ACC112 (cell line): ENCODE results near the gene TSPAN9.

ENCODE experiments used
- H2AFZ ChIP-seq: fragments of 200-600 bp; sonication (generic); one replicate; pipeline ENCODE4 v1.6.0; 2017; ENCODE audit warnings: antibody characterized with exemption, low read length; ENCODE audit not compliant: unreplicated experiment
- H3K27ac ChIP-seq: fragments of 200-600 bp; sonication (generic); 2 replicates; pipeline ENCODE4 v1.5.1; 2014; ENCODE audit warnings: low read depth, mild to moderate bottlenecking, antibody characterized with exemption, low read length, moderate library complexity
- H3K27me3 ChIP-seq: fragments of 200-600 bp; sonication (generic); 2 replicates; pipeline ENCODE4 v1.6.1; 2014; ENCODE audit warnings: mild to moderate bottlenecking, antibody characterized with exemption, low read length, moderate library complexity, mixed read lengths; ENCODE audit not compliant: insufficient read depth
- H3K36me3 ChIP-seq: fragments of 200-600 bp; sonication (generic); 2 replicates; pipeline ENCODE4 v1.6.1; 2016; ENCODE audit warnings: mild to moderate bottlenecking, antibody characterized with exemption, low read length, moderate library complexity, mixed read lengths; ENCODE audit not compliant: insufficient read depth
- H3K4me1 ChIP-seq: fragments of 200-600 bp; sonication (generic); one replicate; pipeline ENCODE4 v1.6.1; 2016; ENCODE audit warnings: low read length, mixed read lengths; ENCODE audit not compliant: insufficient read depth, unreplicated experiment, control insufficient read depth
- H3K4me3 ChIP-seq: fragments of 200-600 bp; sonication (generic); 2 replicates; pipeline ENCODE4 v1.5.1; 2014; ENCODE audit warnings: mild to moderate bottlenecking, low read depth, low read length
- H3K79me2 ChIP-seq: fragments of 200-600 bp; sonication (generic); one replicate; pipeline ENCODE4 v1.6.0; 2016; ENCODE audit warnings: low read length; ENCODE audit not compliant: control insufficient read depth, unreplicated experiment, insufficient read depth

Gene TSPAN9

GRCh38 chr12:3279415-3279780, 202.2 kb downstream of the TSPAN9 start:
- no peaks in the 10 kb centered on the region for H3K4me1 ChIP-seq
- no peak overlapping the region for H3K27ac ChIP-seq

GRCh38 chr12:3279832-3280231, 202.7 kb downstream of the TSPAN9 start:
- Histone ChIP-seq H3K4me3 (no peak overlapping the region), H3K36me3 (no peaks in the 10 kb centered on the region), H3K4me1 (no peaks in the 10 kb centered on the region), H3K79me2 (no peaks in the 10 kb centered on the region), H3K27ac (no peak overlapping the region), H2AFZ (no peak overlapping the region), H3K27me3 (no peaks in the 10 kb centered on the region)

More at GRCh38 chr12:3279415-3279780, 202.2 kb downstream of the TSPAN9 start:
- H3K4me3 ChIP-seq: no peak overlapping the region
- no peak overlapping the region for H2AFZ ChIP-seq
- no peaks in the 10 kb centered on the region for H3K79me2 ChIP-seq
- no peaks in the 10 kb centered on the region for H3K36me3 ChIP-seq
- no peaks in the 10 kb centered on the region for H3K27me3 ChIP-seq

- H2AFZ ChIP-seq: no peak overlapping the region
- H3K27ac ChIP-seq: no peak overlapping the region
- H3K79me2 ChIP-seq: no peaks in the 10 kb centered on the region
- H3K4me3 ChIP-seq: no peak overlapping the region
- no peaks in the 10 kb centered on the region for H3K36me3 ChIP-seq
- H3K4me1 ChIP-seq: no peaks in the 10 kb centered on the region
- no peaks in the 10 kb centered on the region for H3K27me3 ChIP-seq
These were observed 203.8 kb downstream of the TSPAN9 start for GRCh38 chr12:3280967-3281366.

- H3K4me1 ChIP-seq: no peaks in the 10 kb centered on the region
- H3K4me3 ChIP-seq: no peak overlapping the region
- H3K27me3 ChIP-seq: no peaks in the 10 kb centered on the region
- no peaks in the 10 kb centered on the region for H3K79me2 ChIP-seq
- H3K36me3 ChIP-seq: no peaks in the 10 kb centered on the region
- H3K27ac ChIP-seq: no peak overlapping the region
- no peak overlapping the region for H2AFZ ChIP-seq
These were observed 204.6 kb downstream of the TSPAN9 start for GRCh38 chr12:3281588-3282383.

GRCh38 chr12:3282384-3282670, 205.1 kb downstream of the TSPAN9 start:
- no peak overlapping the region for H3K27ac ChIP-seq
- H3K4me1 ChIP-seq: no peaks in the 10 kb centered on the region
- H3K27me3 ChIP-seq: no peaks in the 10 kb centered on the region
- H3K79me2 ChIP-seq: no peaks in the 10 kb centered on the region
- H3K4me3 ChIP-seq: no peak overlapping the region
- no peak overlapping the region for H2AFZ ChIP-seq
- no peaks in the 10 kb centered on the region for H3K36me3 ChIP-seq

- Histone ChIP-seq H3K27me3 (no peaks in the 10 kb centered on the region), H3K36me3 (no peaks in the 10 kb centered on the region), H3K4me3 (no peak overlapping the region), H3K4me1 (no peaks in the 10 kb centered on the region), H3K27ac (no peak overlapping the region), H3K79me2 (no peaks in the 10 kb centered on the region), H2AFZ (no peak overlapping the region)
These were observed 206.0 kb downstream of the TSPAN9 start for GRCh38 chr12:3283137-3283680.

GRCh38 chr12:3284405-3284804, 207.2 kb downstream of the TSPAN9 start:
- Histone ChIP-seq H3K27ac (no peak overlapping the region), H3K79me2 (no peaks in the 10 kb centered on the region), H2AFZ (no peak overlapping the region), H3K4me1 (no peaks in the 10 kb centered on the region), H3K27me3 (no peaks in the 10 kb centered on the region), H3K4me3 (no peak overlapping the region), H3K36me3 (no peaks in the 10 kb centered on the region)

GRCh38 chr12:3285570-3285969, 208.4 kb downstream of the TSPAN9 start:
- Histone ChIP-seq H3K27ac (no peak overlapping the region), H3K79me2 (no peaks in the 10 kb centered on the region), H3K4me1 (no peaks in the 10 kb centered on the region), H2AFZ (no peak overlapping the region), H3K4me3 (no peak overlapping the region), H3K27me3 (no peaks in the 10 kb centered on the region), H3K36me3 (no peaks in the 10 kb centered on the region)

GRCh38 chr12:3288690-3289089, 211.5 kb downstream of the TSPAN9 start:
- no peaks in the 10 kb centered on the region for H3K27me3 ChIP-seq
- H3K36me3 ChIP-seq: no peaks in the 10 kb centered on the region
- H3K79me2 ChIP-seq: no peaks in the 10 kb centered on the region
- H3K27ac ChIP-seq: no peak overlapping the region
- no peak overlapping the region for H3K4me3 ChIP-seq
- H3K4me1 ChIP-seq: peaks cover under 1% of the 10 kb centered on the region
- H2AFZ ChIP-seq: no peak overlapping the region

- no peak overlapping the region for H2AFZ ChIP-seq
- no peaks in the 10 kb centered on the region for H3K36me3 ChIP-seq
- no peak overlapping the region for H3K27ac ChIP-seq
- peaks cover 5% of the 10 kb centered on the region for H3K4me1 ChIP-seq
- H3K79me2 ChIP-seq: no peaks in the 10 kb centered on the region
- H3K27me3 ChIP-seq: no peaks in the 10 kb centered on the region
- no peak overlapping the region for H3K4me3 ChIP-seq
These were observed 212.5 kb downstream of the TSPAN9 start for GRCh38 chr12:3289702-3290101.

GRCh38 chr12:3291939-3292338, 214.8 kb downstream of the TSPAN9 start:
- no peaks in the 10 kb centered on the region for H3K36me3 ChIP-seq
- H3K4me3 ChIP-seq: no peak overlapping the region
- no peaks in the 10 kb centered on the region for H3K27me3 ChIP-seq
- no peak overlapping the region for H3K27ac ChIP-seq
- H3K79me2 ChIP-seq: no peaks in the 10 kb centered on the region
- no peak overlapping the region for H2AFZ ChIP-seq
- peaks cover 5% of the 10 kb centered on the region for H3K4me1 ChIP-seq
